Activated naive CD4-positive, alpha-beta T cell treated with anti-CD3 and anti-CD28 coated beads, Interleukin-2, amount 10 ng/mL, durations not matched to agents 7 days and 5 days (primary cell): ENCODE results near the gene INPP5A.

Experiments used
- CTCF ChIA-PET: fragments of 350-600 bp; sonication (Branson Sonifier 250); formaldehyde crosslinking; loops from one replicate; lab custom pipeline; 2021; ENCODE audit warnings: antibody characterized with exemption; lab: Charles Lee
- DNase-seq: peaks from one replicate; pipeline ENCODE4 v3.0.0-alpha.2; 2020
- H3K27ac Mint-ChIP-seq: one replicate; pipeline ENCODE4 v1.8.0; 2021; ENCODE audit warnings: mild to moderate bottlenecking, moderate library complexity, mixed read lengths
- H3K27me3 Mint-ChIP-seq: one replicate; pipeline ENCODE4 v1.8.0; 2021; ENCODE audit warnings: mild to moderate bottlenecking, mixed read lengths
- H3K36me3 Mint-ChIP-seq: one replicate; pipeline ENCODE4 v1.8.0; 2021; ENCODE audit warnings: mixed read lengths
- H3K4me1 Mint-ChIP-seq: one replicate; pipeline ENCODE4 v1.8.0; 2021; ENCODE audit warnings: mixed read lengths
- H3K4me3 Mint-ChIP-seq: one replicate; pipeline ENCODE4 v1.8.0; 2021; ENCODE audit warnings: mild to moderate bottlenecking, moderate library complexity, mixed read lengths
- H3K9me3 Mint-ChIP-seq: one replicate; pipeline ENCODE4 v1.8.0; 2021; ENCODE audit warnings: mixed read lengths

The INPP5A gene

DNA sequence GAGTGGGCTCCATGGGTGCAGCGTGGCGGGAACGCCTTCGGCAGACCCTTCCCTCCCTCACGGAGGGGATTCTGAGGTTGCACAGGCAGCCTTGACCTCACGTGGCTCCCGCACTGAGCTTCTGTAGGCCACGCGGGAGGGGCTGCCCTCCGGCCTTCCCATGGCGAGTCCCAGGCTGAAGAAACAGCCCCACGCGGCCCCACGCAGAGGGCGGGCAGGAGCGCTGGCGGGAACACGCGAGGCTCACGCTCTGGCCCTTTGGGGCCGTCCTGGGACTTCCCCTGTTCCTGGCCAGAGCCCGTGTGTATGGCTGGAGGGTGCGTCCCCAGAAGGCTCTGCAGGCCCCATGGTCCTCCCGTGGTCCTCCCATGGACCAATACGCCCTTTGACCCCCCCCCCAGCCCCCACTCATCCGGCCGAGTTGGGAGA is 270.0 kb downstream of the INPP5A start:
- H3K27me3 Mint-ChIP-seq, result no peaks in the 10 kb centered on the region
- H3K9me3 Mint-ChIP-seq, result no peaks in the 10 kb centered on the region
- H3K36me3 Mint-ChIP-seq, result no peaks in the 10 kb centered on the region

DNA sequence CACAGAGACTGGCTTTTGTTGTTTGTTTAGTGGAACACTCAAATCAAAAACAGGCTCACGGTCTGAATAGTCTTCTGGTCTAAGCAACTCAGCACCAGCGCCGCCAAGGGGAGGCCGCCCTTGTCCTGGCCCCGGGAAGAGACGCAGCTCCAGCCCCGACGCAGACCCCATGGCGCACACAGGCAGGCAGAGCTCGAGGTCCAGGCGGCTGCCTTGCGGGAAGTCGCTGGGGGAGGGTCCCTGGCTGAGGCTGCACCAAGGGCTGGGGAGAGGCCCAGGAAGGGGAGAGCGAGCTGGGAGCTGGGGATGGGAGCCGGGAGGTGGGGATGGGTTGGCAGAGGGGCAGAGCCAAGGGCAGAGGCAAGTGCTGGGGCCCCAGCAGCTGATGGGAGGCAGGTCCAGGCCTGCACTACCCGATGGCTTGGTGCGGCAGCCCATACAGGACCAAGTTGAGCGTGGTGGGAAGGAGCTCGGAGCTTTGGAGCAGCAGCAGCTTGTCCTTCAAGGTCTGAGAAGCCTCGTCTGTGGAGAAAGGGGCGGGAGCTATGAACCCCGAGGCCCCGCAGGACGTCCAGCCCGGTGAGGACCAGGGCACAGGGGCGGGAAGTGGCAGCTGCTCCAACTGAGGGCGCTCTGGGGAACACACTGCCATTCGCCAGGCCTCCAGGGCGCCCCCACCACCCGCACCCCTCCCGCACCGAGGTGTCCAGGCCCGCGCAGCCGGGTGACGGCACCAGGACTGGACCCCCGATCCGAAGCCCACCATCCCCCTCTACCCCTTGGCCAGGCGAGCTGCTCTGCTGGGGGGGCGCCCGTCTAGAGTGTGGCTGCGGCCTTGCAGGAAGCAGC is 271.0 kb downstream of the INPP5A start:
- Mint-ChIP-seq H3K9me3 (no peaks in the 10 kb centered on the region), H3K4me3 (no peak overlapping the region), H3K4me1 (no peaks in the 10 kb centered on the region), H3K27me3 (no peaks in the 10 kb centered on the region), H3K36me3 (no peaks in the 10 kb centered on the region), H3K27ac (no peak overlapping the region)
- DNase-seq, result no peak
- CTCF ChIA-PET, result no interaction called here

More for the DNA sequence above, 270.0 kb downstream of the INPP5A start:
- no peak overlapping the region for H3K4me3 Mint-ChIP-seq
- no peak overlapping the region for H3K27ac Mint-ChIP-seq
- H3K4me1 Mint-ChIP-seq, result no peaks in the 10 kb centered on the region
- CTCF ChIA-PET, result no interaction called here
- DNase-seq, result no peak

DNA sequence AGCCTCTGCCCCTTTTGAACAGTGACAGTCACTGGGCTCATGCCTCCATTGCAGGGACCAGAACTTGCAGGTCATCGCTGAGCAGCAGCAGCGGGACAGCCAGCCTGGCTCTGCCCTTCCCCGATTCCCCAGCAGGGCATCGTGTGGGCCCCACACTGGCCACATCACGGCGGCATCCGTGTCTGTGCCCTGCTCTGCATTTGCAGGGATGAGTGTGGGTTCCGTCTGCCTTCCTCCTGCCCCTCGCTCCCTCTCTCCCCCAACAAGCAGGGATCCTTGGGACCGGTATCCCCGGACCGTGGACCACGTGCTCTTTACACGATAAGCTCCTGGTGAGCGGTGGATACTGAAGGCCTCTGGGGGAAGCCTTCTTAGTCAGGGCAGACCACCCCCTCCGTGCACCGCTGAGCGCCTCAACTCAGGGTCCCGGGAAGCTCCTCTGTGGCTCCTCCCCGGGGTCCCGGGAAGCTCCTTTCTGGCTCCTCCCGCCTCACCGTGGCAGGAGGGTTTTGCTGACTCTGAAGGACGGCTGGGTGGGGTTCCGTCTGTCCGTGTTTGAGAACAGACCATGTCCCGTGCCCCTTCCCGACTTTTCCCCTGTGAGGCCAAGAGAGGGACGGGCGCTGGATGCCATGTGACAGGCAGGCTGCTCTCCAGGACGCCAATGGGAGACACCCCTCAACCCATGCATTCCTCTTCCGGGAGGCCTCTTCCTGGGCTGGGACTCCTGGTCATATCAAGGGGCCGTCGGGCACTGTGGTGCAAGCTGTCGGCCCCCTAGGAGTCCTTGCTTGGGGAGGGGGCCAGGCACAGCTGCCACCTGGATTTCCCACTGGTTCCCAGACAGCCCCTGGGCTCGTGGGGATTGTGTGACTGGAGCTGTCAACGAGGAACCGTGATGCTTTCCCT is 271.9 kb downstream of the INPP5A start:
- CTCF ChIA-PET, result no interaction called here
- no peak overlapping the region for H3K27ac Mint-ChIP-seq
- H3K36me3 Mint-ChIP-seq, result no peaks in the 10 kb centered on the region
- H3K4me3 Mint-ChIP-seq, result no peak overlapping the region
- no peaks in the 10 kb centered on the region for H3K4me1 Mint-ChIP-seq
- DNase-seq, result no peak
- H3K9me3 Mint-ChIP-seq, result no peaks in the 10 kb centered on the region
- H3K27me3 Mint-ChIP-seq, result no peaks in the 10 kb centered on the region

DNA sequence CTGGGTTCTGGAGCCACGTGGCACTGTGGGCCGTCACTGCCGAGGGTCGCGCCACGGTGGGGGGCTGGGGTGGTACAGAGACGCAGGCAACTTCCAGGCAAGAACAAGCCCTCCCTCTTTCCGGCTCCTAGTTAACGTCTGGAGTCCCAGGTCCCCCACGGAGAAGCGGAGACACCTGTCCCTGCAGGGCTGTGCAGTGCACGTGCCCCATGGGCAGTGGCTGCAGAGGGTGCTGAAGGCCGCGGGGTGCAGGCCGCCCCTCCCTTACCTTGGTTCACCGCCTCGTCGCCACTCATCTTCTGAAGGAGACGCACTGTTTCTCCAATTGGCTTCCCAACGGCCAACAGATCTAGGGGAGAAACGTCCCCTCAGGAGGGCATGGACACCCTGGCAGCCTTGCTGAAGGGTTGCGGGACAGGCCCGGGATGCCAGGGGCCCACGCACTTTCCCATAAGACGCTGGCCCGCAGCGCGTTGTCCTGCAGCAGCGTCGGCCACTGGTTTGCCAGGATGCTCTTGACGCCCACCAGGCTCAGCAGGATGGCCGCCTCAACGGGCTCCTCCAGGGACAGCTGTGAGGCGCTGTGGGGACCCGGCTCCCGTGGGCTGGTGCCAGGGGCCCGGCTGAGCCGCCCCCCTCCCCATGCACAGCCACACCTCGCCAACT is 272.7 kb downstream of the INPP5A start:
- Mint-ChIP-seq H3K4me3 (no peak overlapping the region), H3K36me3 (no peaks in the 10 kb centered on the region), H3K27ac (no peak overlapping the region), H3K27me3 (no peaks in the 10 kb centered on the region), H3K4me1 (no peaks in the 10 kb centered on the region), H3K9me3 (no peaks in the 10 kb centered on the region)
- DNase-seq, result no peak
- CTCF ChIA-PET, result no interaction called here

DNA sequence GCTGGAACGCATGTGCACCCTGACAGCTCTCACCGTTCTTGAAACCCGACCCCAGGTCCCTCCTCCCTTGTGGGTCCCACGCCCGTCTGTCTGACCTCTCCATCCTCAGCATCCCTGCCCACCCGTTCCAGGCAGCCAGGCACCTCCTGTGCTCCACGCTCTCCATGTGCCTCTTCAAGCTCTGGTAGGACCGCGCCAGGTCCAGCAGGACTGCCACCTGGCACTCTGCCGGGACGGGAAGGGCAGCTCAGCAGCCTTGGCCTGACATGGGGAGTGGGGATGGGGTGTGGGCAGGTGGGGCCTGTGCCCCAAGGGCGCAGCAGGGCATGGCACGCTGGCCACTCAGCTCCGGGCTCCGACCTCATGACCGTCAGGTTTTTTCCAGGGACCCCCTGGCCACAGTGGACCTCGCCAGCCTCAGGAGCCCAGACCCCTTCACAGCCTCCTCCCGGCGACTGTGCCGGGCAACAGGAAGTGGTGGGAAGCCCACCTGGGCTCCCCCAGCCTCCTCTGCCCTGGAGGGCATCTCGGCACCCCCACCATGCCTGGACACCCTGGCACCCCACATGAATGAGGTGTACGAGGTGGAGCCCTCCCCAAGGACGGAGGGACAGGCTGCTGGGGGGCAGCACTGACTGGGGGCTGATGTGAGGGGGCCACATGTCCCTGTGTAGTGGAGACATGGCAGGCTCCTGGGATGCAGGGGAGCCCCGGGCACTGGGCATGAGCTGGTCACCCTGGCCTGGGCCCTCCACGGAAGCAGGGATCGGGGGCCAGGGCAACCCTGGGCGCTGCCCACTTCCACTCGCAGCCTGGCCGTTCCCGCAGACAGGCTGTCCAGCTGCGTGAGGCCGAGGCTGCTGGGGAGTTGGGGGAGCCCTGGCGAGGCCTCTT is 273.5 kb downstream of the INPP5A start:
- H3K36me3 Mint-ChIP-seq, result no peaks in the 10 kb centered on the region
- H3K4me1 Mint-ChIP-seq, result no peaks in the 10 kb centered on the region
- no peak for DNase-seq
- no peak overlapping the region for H3K27ac Mint-ChIP-seq
- H3K9me3 Mint-ChIP-seq, result no peaks in the 10 kb centered on the region
- H3K27me3 Mint-ChIP-seq, result peaks cover 3% of the 10 kb centered on the region
- H3K4me3 Mint-ChIP-seq, result no peak overlapping the region
- CTCF ChIA-PET, result no interaction called here

DNA sequence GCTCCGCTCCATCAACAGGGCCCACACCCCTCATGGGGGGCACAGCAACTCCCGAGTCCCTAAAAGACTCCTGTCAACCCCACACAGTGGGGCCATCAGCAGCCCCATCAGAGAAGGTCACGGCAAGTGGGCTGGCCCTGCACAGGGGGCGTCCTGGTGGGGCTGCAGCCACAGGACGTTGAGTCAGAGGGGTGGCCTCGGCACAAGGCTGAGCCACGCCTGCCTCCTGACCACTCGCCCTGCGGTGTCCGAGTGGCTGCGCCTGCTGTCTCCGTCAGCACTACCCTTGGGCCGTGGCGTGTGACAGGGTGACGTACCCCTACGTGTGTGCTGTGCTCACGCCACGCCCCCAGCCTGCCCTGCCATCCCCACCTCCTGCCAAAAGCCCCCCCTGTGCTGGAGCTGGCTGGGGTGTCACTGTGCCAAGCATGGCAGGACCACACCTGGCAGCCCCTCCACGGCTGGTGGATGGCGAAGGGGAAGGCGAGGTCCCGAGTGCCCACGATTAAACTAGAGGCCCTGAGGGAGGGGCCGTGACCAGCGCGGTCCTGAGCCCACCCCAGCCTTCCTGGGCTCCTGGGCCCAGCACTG is 274.4 kb downstream of the INPP5A start:
- H3K4me1 Mint-ChIP-seq, result no peaks in the 10 kb centered on the region
- H3K9me3 Mint-ChIP-seq, result no peaks in the 10 kb centered on the region
- DNase-seq, result no peak
- no peak overlapping the region for H3K27ac Mint-ChIP-seq
- peaks cover 3% of the 10 kb centered on the region for H3K27me3 Mint-ChIP-seq
- no peaks in the 10 kb centered on the region for H3K36me3 Mint-ChIP-seq
- no peak overlapping the region for H3K4me3 Mint-ChIP-seq
- CTCF ChIA-PET, result no interaction called here

DNA sequence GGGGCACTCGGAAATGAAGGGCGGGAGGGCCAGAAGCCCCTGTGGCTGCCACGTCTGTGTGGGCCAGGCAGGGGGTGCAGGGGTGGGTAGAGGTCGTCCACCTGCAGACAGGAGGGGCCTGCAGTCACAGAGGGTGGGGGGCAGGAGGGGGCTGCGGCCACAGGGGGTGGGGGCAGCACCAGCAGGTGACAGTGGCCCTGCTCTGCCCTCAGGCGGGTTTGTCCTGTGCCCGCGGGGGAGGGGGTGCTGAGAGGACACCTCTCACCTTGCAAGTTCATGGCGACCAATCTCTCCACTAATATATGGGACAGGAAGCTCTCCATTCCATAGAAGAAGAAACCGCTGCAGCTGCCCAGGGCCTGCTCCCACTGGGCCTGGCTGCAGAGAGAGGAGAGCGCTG is 274.9 kb downstream of the INPP5A start:
- H3K4me1 Mint-ChIP-seq, result no peaks in the 10 kb centered on the region
- DNase-seq, result no peak
- H3K27me3 Mint-ChIP-seq, result peaks cover 3% of the 10 kb centered on the region
- CTCF ChIA-PET, result no interaction called here
- no peaks in the 10 kb centered on the region for H3K36me3 Mint-ChIP-seq
- no peaks in the 10 kb centered on the region for H3K9me3 Mint-ChIP-seq
- no peak overlapping the region for H3K4me3 Mint-ChIP-seq
- H3K27ac Mint-ChIP-seq, result no peak overlapping the region

DNA sequence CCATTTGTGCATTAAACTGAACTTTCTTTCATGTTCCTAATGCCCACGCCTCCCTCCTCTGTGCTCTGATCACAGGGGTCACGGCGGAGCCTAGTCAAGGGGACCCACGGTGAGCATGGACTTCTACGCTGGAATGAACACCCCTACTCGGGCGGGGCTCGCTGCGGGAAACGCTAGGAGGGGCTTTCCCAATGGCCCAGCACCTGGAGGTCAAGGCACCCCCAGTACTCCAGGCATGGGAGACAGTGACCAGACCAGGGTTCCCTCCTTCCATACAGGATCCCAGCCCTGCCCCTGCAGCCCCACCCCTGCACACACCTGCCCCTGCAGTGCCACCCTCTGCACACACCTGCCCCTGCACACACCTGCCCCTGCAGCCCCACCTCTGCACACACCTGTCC is 275.4 kb downstream of the INPP5A start:
- no peaks in the 10 kb centered on the region for H3K4me1 Mint-ChIP-seq
- CTCF ChIA-PET, result no interaction called here
- no peak overlapping the region for H3K4me3 Mint-ChIP-seq
- H3K9me3 Mint-ChIP-seq, result no peaks in the 10 kb centered on the region
- peaks cover 3% of the 10 kb centered on the region for H3K27me3 Mint-ChIP-seq
- DNase-seq, result no peak
- no peaks in the 10 kb centered on the region for H3K36me3 Mint-ChIP-seq
- H3K27ac Mint-ChIP-seq, result no peak overlapping the region

DNA sequence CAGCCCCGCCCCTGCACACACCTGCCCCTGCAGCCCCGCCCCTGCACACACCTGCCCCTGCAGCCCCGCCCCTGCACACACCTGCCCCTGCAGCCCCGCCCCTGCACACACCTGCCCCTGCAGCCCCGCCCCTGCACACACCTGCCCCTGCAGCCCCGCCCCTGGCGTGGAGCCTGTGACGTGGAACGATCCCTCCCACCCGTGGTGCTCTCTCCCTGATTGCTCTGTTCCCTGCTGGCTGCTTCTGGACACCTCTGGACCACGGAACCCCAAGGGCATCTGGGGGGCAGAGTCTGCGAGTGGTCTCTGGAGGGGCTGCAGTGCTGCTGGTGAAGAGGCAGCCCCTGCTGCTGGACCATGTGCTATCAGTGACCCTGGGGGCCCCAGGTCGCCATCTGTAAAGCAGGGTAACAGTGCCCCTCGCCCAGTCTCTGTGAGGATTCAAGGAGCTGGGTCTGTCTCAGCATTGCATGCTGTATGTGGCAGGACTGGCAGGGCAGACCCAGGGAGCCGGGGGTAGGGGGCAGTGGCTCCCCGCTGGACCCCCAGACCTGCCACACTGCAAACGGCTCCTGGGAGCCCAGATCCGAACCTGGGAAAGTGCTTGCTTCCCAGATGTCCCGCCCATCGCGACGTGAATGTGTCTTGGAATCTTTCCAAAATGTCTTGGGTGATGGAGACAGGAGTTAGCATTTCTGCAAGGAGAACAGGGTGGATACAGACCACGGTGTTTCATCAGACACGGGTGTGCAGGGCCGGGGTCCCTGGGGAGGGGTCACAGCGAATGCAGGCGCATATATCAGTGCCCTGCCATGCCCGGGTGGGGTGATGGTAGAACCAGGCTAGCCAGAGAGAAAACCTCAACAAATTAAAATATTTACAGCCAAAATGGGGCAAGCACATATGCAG is 276.2 kb downstream of the INPP5A start:
- no peak for DNase-seq
- H3K36me3 Mint-ChIP-seq, result no peaks in the 10 kb centered on the region
- no peak overlapping the region for H3K4me3 Mint-ChIP-seq
- no peaks in the 10 kb centered on the region for H3K4me1 Mint-ChIP-seq
- CTCF ChIA-PET, result no interaction called here
- H3K9me3 Mint-ChIP-seq, result no peaks in the 10 kb centered on the region
- peaks cover 3% of the 10 kb centered on the region for H3K27me3 Mint-ChIP-seq
- H3K27ac Mint-ChIP-seq, result no peak overlapping the region

DNA sequence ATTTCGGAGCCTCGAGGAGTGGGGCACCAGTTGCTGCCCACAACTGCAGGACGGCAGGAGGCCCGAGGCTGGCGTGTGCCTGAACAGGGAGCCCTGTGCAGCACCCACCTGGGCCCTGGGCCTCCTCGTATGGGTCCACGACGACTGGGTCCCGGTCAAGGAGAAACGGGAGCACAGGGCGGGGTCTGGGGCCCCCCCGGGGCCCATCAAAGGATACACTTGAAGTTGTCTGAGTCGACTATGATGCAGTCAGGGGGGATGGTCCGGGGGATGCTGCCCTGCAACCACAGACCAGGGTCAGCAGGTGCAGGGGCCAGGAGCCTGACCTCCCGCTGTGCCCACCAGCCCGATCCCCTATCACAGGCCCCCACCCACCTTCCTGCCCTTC is 276.9 kb downstream of the INPP5A start:
- peaks cover 3% of the 10 kb centered on the region for H3K27me3 Mint-ChIP-seq
- H3K36me3 Mint-ChIP-seq, result no peaks in the 10 kb centered on the region
- H3K9me3 Mint-ChIP-seq, result no peaks in the 10 kb centered on the region
- CTCF ChIA-PET, result no interaction called here
- H3K4me3 Mint-ChIP-seq, result no peak overlapping the region
- no peaks in the 10 kb centered on the region for H3K4me1 Mint-ChIP-seq
- DNase-seq, result no peak
- no peak overlapping the region for H3K27ac Mint-ChIP-seq

DNA sequence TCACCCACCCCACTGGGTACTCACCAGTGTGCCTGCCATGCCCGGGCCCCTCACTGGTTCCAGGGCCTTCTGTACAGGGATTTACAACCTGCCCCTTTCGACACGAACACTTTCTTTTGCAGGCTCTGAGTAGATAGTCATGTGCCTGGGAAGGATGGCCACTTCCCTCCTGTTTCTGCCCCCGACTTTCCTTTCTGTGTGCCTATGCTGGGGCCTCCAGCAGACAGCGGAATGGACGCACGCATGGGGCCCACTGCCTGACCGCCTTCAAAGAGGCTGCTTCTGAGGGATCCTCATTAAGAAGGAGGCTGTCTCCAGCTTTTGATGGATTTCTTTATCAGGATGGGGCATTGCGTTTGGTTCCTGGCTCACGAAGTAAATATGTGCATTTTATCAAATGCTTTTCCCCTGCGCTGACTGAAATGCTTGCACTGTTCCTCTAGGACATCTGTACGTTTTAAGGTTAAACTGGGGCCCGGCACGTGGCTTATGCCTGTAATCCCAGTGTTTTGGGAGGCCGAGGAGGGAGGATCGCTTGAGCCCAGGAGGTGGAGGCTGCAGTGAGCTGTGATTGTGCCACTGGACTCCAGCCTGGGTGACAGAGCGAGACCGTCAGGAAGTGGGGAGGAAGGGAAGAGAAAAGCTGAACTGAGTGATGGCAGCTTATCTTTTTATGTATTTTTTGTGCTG is 277.7 kb downstream of the INPP5A start:
- no peak overlapping the region for H3K27ac Mint-ChIP-seq
- no peak overlapping the region for H3K4me3 Mint-ChIP-seq
- H3K9me3 Mint-ChIP-seq, result peaks cover 5% of the 10 kb centered on the region
- no peak for DNase-seq
- H3K36me3 Mint-ChIP-seq, result peaks cover 3% of the 10 kb centered on the region
- H3K27me3 Mint-ChIP-seq, result peaks cover 3% of the 10 kb centered on the region
- no peaks in the 10 kb centered on the region for H3K4me1 Mint-ChIP-seq
- CTCF ChIA-PET, result no interaction called here

DNA sequence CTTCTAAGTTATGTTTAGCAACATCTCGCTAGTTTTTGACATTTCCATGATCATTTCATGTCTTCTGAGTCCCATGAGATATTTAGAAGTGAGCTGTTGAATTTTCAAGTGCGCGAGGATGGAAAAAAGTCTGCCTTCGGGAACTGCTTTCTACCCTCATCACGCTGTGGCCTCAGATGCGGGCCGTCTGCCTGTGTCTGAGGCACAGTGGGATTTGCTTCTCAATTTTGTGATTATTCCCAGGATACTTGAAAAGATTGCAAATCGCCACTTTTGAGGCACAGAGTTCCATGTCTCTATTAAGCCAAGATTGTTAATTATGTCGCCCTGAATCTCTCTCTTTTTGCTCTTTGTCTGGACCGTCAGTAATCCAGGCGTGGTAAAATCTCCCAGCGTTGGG is 279.1 kb downstream of the INPP5A start:
- peaks cover 3% of the 10 kb centered on the region for H3K27me3 Mint-ChIP-seq
- no peak overlapping the region for H3K27ac Mint-ChIP-seq
- H3K4me3 Mint-ChIP-seq, result no peak overlapping the region
- DNase-seq, result no peak
- H3K36me3 Mint-ChIP-seq, result peaks cover 3% of the 10 kb centered on the region
- CTCF ChIA-PET, result no interaction called here
- no peaks in the 10 kb centered on the region for H3K4me1 Mint-ChIP-seq
- H3K9me3 Mint-ChIP-seq, result peaks cover 5% of the 10 kb centered on the region
